Measurements from ENCODE around the gene MKNK2. TPM values are rescaled to one million over a fixed set of nuclear protein-coding genes. Genes with fewer than 3 reads are reported as not detected.

MKNK2 gene
- total RNA-seq, 1 donor from 2014 or later = 190 TPM

DNA sequence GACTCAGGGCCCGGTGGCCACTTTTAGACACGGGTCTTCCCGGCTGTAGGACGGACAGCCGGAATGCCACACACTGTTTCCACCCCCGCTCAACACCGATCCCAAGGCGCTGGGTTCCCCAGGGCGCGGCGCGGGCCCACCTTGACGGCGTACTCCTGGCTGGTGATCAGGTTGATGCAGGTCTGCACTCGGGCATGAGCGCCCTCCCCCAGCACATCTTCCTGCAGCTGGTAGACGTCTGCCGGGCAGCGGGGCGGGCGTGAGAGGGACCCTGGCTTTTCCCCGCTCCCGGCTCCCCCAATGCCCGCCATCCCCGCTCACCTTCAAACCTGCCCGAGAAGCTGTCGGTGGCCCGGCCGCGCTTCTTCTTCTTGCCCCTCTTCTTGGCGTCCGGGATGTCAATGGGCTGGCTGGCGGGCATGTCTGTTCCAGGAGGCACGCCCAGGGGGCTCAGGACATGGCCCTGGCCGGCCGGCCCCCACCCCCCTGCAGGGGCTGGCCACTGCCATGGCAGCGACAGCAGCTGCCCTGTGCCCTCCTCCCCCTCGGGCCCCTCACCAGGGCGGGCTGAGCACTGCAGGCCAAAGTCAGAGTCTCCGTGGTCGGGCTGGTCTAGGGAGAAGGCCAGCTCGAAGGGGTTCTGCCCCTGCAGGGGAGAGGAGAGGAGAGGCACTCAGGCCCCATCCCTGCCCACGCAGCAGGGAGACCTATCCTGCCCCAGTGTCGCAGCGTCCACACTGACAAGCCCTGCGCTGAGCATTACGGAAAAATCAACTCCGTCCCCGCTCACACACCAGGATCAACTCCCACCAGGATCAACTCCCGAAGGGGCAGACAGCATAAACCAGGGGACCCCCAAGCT, 4.8 kb downstream of the MKNK2 start:
- intact Hi-C loops (cut with micrococcal nuclease) = no loop called here

DNA sequence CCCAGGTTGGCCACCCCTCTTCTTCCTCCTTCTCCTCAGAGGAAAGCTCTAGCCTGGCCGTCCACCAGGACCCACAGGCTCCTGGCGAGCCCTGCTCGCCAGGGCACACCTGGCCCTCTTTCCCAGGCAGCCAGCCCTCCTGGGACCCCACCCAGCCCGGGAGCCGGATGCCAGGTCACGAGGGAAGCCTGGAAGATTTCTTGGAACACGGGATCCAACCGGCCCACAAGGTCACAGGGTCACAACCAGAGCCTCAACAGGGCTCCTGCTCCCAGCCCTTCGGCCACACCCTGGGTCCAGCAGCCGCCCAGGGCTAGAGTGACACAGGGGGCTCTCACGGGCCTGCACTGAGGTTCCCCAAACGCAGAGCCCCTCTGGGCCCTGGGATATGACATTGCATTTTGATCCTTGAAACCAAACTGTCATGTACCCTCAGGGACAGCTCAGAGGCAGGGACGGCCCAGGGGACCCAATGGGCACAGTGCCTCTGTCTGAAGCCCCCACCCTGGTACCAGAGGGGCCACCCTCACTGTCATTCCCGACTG, 5.5 kb downstream of the MKNK2 start:
- intact Hi-C loops (cut with micrococcal nuclease) = no loop called here

DNA sequence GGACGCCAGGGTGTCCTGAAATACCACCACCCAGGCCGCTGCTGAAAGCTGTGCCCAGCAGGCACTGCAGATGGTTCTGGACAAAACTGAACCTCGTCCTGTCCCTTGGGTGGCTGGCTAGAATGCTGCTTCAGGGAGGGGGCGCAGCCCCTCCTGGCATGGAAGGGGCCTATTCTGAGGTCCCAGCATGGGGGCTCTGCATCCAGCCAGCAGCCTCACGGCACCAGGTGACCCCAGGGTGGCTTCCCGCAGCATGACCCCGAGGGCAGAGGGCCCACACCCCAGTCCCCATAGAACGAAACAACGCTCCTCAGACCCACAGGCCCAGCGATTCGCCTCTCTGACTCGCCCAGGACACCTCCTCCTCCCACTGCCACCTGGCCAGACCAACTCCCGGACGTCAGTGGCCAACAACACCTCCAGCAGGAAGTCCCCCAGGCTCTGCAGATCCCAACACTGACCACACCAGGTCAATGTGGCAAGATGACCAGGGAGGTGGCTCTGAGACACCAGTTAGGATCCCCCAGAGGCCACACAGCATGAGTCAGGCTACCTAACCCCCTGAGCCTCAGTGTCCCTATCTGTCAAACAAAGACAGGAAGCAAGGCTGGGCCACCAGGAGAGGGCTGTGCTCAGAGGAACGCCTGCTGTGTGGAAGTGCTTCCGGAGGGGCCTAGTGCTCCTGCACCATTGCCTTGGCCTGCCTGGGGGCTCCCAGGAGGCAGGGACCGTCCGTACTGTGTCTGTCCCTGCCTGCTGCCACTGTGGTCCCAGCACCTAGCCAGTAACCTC, 6.1 kb downstream of the MKNK2 start:
- intact Hi-C loops (cut with micrococcal nuclease) = no loop called here

DNA sequence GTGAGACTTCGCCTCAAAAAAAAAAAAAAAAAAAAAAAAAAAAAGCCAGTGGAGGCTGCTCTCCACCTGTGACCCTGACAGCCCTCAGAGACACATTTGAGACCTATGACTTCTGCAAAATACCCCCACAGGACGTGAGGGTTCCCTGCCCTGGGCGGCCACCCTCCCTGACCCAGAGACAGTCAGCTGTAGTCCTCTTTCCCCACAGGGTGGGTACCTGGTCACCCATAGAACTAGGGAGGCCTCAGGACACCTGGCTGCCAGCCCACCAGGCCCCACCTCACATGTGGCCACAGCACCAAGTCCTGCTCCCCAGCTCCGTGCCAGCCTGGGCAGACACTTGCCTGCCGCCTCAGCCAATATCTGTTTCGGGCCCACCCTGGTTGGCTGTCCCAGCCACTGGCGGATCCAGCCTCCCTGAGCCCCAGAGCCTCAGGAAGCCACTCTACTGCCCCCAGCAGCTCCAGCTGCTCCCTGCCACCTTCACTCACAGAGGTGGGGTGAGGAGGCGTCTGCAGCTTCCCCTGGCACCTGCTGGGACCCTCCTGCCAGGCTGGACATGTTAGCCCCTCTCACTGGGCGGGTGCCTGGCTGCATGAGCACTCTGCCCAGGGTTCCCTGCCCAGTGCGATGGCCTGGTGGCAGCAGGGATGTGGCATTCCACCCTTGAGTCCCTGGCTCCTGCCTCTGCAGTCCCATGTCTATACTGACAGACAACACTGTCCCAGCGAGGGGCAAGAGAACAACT, 6.9 kb downstream of the MKNK2 start:
- intact Hi-C loops (cut with micrococcal nuclease) = no loop called here

DNA sequence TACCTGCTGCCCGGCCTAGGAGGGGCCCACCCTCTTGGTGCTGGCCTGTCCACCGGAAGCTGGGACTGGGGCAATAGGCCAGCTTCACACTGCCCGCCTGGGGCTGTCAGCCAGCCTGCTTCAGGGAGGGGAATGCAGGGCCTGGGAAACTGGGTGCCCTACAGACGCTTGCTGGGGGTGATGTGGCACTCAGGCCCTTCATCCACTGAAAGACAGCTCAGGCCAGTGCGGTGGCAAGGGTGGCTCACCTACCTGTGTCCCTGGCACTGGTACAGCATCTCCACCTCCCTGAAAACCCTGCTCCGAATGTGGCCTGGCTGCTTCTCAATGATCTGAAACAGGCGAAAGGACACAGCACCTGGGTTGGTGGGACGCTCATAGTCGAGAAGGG, 7.8 kb downstream of the MKNK2 start:
- intact Hi-C loops (cut with micrococcal nuclease) = no loop called here

DNA sequence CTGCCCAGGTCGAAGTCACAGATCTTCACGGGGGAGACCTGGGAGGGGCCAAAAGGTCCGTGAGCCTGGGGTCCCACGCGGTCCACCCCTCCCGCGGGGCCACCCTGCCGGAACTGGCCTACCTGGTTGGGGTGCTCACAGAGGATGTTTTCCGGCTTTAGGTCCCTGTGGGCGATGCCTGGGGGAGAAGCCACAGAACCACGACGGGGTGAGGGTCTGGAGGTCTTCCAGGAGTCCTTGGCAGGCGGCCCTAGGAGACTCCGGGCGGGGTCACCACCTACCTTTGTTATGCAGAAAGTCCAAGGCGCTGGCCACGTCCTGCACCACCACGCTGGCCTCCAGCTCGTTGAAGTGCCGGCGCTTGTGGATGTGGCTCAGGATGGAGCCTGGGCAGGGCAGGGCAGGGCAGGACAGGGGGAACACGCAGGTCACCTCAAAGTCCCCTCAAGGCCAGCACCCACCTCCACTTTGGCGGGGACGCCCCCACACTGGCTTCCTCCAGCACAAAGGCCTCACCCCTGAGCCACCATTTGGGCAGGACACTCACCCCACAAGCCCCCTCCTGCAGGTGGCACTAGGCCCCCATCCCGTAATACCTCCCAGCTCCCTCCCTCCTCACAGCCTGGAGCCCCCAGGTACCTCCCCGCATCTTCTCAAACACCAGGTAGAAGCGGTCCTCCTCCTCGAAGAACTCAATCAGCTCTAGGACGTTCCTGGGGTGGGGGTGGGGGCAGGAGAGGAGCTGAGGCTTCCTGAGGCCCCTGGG, 8.4 kb downstream of the MKNK2 start:
- intact Hi-C loops (cut with micrococcal nuclease) = loop anchor here (1.0 kb wide), 3 partner anchors 9 to 54 kb away; partner anchors contain the start of genes IZUMO4, MKNK2 and MOB3A

DNA sequence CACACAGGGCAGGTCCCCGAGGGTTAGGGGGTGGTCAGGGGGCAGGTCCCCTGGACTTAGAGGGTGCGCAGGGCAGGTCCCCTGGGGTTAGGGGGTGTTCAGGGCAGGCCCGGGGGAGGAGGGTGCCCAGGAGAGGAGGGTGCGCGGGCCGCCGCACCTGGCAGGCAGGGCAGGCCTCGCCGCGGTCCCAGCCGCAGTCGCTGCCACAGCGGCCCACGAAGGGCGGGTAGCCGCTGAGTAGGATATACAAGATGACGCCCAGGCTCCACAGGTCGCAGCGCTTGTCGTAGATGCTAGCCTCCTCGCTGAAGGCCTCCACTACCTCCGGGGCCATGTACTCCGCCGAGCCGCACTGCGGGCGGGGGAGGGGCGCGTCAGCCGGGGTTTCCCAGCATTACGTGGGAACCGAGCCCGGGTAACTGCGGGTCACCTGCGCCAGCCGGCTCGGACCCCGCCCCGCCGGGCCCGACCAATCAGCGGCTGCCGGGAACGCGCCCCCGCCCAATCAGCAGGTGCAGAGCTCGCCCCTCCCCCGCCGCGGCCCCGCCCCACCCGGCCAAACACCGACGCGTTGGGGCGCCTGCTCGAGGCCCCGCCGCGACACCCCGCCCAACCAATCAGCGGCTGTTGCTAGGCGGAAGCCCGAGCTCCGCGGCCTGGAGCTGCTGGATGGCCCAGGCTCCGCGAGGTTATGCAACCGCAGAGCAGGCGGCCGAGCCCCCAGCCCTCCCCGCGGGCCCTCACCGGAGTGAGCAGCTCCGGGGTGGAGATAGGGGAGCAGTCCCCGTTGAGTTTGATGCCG, 9.2 kb downstream of the MKNK2 start:
- intact Hi-C loops (cut with micrococcal nuclease) = loop anchor here (1.0 kb wide), 3 partner anchors 9 to 54 kb away; partner anchors contain the start of genes IZUMO4, MKNK2 and MOB3A

DNA sequence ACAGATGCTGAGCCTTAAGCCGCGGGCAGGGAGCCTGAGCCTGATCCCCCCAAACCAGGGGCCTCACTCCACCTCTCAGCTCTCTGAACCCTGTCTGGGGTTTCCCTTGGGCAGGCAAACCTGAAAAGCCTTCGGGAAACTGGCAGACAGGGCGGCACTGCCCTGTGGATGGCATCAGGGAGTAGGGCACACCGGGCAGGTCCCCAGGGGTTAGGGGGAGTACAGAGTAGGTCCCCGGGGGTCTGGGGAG, 9.7 kb downstream of the MKNK2 start:
- intact Hi-C loops (cut with micrococcal nuclease) = no loop called here

DNA sequence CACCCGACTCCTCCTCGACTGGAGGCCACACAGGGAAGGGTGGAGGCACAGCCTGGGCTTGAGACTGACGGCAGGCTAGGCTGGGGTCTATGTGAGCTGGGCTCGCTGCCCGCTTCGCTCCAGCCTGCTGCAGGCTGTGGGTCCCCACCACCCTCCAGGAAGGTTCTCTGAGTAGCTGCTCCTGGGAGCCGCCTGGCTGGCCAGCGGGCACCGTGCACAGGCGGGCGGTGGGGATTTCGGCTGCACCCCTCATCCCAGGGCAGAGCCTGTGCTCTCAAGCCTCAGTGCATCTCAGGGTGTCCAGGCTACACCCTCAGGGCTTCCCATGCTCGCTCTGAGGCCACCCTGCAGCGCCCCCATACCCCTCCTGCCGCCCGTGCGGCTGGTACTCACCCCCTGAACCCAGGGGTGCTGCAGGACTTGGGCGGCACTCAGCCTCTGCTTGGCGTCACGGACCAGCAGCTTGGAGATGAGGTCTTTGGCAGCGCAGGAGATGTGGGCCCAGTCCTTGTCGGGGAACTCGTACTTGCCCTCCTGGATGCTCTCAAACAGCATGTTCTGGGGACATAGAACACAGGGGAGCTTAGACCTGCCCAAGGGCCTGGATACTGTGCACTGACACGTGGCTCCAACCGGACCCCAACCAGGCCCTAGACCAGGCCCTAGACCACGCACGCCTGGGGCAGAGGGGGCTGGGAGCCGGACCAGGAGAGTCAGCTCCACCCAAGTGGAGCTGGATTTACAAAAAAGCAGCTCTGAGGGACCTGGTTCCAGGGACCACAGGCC, 10.2 kb downstream of the MKNK2 start:
- intact Hi-C loops (cut with micrococcal nuclease) = no loop called here

DNA sequence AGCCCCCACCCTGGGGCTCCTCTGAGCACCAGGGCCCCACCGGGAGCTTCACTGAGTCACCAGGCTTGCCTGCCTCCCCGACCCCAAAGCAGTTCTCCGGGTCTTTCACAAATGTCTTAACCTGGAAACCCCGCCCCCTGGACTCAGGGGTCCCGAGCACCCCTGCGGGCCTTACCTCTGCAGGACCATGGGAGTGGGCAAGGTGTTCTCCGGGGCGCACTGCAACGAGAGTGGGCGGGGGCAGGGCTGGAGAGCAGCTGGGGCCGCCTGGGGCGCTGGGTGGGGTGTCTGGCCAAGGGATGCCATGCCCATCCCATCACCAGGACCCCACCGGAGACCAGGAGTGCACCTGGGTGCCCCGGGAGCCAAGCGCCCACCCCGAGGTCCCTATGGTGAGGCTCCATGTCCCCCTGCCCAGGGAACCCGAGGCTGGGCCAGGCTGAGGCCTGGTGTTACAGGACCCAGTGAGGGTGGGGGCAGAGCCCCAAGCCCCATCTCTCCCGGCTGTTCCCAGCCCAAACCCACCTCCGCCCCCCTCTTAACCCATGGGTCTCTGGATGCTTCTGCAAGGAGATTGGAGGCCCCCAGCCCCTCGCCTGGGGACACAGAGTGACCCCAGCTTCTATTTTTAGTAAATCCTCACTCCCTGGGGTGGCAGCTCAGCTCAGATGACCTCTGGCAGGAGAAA, 10.9 kb downstream of the MKNK2 start:
- intact Hi-C loops (cut with micrococcal nuclease) = no loop called here

DNA sequence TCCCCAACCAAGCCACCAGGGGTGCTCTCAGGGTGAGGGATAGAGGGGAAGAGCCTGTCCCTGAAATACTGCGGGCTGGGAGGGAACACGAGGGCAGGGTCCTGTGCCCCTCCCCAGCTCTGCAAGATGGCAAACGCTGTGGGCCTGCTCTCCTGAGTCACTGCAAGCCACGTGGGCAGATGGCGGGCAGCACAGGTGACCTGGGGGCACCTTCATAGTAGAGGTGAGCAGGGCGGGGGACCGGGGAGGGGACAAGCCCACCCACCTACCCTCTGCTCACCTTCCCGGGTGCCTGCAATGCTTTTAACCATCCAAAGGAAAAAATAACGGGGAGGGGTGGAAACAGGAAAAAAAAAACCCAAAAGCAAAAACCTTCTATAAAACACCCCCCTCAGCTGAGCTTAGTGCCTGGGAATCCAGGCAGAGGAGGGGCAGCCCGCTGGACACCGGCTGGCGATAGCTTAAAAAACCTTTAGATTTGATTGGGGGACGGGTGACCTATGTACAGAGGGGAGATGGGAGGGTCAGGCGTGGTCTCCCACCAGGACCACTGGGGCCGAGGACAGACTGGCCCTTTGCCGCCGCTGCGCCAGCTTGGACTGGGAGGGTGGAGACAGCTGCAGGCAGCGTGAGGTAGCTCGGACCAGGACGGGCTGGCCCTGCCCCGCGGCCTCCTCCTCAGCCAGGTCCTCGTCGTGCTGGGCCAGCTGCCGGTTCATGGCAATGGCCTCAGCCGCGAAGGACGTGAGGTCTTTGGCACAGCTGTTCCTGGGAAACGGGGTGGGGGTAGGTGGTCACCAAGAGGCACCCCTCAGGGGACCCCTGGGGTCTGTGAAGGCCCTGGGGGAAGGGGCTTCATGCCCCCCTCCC, 11.7 kb downstream of the MKNK2 start:
- intact Hi-C loops (cut with micrococcal nuclease) = no loop called here

DNA sequence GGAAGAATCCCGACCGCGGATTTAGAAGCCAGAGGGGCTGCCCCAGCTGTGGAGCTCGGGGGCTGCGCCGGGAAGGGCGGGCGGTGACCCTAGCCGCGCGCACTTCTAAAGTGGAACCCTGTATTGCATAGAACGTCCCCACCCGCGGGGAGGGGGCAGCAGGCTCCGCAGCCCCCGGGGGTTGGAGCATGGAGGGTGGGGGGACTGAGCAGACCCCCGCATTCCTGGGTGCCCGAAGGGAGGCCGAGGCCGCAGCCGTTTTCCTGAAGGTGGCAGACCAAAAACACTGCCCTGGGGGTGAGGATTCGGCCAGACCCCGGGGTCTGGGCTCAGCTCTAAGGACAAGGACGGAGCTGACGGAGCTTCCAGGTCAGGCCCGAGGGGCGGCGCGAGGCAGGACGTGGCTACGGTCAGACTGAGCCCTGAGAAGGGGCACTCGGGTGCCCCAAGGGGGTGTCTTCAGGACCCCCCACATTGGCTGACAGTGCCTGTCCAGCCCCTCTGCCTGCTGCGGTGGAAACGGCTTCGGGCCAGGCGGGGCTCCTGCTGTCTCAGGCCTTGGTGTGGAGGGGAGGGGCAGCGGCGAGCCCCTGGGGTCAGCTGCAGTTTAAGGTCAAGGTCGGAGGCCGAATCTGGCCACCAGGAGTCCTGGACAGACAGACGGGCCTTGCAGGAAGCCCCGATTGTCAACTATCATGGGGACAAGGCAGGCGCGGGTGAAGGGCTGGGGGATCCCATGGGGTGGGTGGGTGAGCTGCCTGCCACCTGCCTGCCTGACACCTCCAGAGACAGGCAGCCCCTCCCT, 12.6 kb downstream of the MKNK2 start:
- intact Hi-C loops (cut with micrococcal nuclease) = no loop called here

DNA sequence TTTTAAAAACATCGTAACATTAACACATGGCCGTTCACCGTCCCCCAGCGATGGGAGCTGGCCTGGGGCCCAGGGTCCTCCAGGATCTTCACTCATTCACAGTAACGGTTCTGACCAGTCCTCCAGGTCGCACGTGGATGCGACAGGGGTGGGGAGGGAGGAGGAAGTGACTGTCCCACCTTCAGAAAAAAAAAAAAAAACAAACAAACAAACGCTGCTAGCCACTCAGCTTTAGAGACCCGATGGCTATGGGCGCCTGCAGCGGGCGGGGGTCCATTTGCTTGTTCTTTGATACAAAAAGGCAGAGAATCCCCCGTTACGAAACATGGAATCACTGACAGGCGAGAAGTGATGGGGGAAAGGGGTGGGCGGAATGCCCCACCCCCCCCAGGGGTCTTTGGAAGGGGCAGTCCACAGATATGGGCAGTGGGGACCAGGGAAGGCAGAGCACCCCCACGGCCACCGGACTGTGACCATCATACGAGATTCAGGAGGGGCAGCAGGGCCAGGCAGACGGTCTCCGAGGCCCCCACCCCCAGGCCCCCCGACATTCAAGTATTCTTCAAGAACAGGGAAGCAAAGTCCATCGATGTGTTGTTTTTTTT, 13.3 kb downstream of the MKNK2 start:
- intact Hi-C loops (cut with micrococcal nuclease) = no loop called here

DNA sequence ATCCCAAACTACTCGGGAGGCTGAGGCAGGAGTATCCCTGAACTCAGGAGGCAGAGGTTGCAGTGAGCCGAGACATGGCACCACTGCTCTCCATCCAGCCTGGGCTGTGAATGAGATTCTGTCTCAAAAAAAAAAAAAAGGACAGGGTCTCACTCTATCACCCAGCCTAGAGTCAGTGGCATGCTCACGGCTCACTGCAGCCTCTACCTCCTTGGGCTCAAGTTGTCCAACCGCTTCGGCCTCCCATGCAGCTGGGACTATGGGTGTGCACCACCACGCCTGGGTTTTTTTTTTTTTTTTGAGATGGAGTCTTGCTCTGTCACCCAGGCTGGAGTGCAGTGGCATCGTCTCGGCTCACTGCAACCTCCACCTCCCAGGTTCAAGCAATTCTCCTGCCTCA, 14.6 kb downstream of the MKNK2 start:
- intact Hi-C loops (cut with micrococcal nuclease) = no loop called here

DNA sequence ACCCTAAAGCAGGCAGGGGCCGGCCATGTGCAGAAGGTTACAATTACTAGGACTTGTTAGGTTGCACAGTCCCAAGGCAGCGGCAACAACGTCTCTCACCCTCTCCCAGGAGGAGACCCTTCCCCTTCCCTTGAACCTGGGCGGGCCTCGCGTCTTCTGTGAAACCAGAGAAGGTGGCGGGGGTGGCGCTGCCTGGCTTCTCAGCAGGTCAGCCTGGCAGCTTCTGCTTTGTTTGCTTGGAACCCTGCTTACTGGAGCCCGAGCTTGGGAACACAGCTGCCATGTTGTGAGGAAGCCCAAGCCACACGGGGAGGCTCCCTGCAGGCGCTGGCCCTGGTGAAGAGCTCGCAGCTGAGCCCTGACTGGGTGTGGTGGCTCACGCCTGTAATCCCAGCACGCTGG, 15.5 kb downstream of the MKNK2 start:
- intact Hi-C loops (cut with micrococcal nuclease) = no loop called here

DNA sequence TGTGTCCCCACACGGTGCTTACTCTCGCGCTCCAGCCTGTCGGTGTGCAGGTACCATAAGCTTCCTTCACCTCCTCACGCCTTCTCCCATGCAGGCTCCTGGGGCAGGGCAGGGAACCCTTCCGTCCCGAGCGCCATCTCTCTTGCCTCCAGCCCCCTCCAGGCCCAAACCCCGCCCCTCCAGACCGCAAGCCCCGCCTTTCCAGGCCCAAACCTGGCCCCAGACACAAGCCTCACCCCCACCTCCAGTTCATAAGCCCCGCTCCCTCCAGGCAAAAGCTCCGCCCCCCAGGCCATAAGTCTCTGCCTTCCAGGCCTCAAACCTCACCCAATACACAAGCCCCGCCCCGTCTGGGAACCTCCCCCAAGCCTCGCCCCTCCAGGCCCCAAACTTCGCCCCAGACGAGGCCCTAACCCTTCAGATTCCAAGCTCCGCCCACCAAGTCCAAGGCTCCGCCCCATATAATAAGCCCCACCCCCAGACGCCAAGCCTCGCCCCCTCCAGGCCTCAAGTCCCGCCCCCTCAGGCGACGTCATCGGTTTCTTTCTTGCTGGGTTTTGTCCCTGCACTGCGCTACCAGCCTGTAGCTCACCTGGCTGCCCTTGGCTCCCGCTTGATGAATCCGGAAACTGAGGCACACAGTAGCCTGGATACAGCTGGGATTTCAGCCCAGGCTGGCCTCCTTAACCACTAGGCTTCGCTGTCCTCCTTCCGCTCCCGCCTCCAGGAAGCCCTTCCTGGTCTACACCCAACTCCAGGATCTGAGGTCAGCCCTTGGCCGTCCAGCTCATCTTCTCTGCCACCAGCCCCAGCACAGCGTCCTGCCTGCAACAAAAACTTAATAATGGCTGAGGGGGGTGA, 16.1 kb downstream of the MKNK2 start:
- intact Hi-C loops (cut with micrococcal nuclease) = no loop called here

Data from T-helper 2 cell treated with Interferon-gamma antibody and Interleukin-4, amounts not matched to agents 100 ng/mL and 5 ng/mL, for 36 hours (primary cell).